Measurements from ENCODE around the gene CCL1. TPM values are rescaled to one million over a fixed set of nuclear protein-coding genes. Genes with fewer than 3 reads are reported as not detected.

Gene CCL1
- total and polyA plus RNA-seq, 2 of the 4 experiments (the other 2 are of a cell fraction) = not detected

DNA sequence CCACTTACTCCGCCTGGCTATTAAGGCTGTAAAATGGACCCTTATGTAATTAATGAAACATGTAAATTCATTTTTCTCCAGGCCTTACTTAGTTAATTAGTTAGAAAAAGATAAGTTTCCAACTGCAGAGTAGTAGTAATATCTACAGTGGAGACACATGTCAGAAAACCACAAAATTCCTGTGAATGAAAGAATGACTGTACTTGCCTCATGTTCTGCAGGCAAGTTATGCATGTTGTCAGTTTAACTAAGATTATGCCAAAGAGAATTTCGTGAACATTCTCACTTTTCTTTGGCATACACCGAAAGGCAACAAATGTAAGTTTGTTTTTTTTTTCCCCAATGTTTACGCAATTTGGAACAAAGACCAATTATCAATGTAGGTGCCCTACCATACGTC lies 16.8 kb upstream of the CCL1 start:
- WGBS, 2 experiments (ENCODE audit: extremely low coverage in 2 of 2, insufficient read length in 1 of 2) = no CpG with 5 or more reads among the region's 5 CpGs
- Histone ChIP-seq H2BK120ac (ENCODE audit: low read depth, low read length) (no peak overlapping the region), H2AK5ac (ENCODE audit: low read depth, low read length) (no peak overlapping the region), H3K9me1 (ENCODE audit: insufficient read depth, low read length) (no peaks in the 10 kb centered on the region), H3K4me1 (ENCODE audit: control insufficient read depth, insufficient read depth, low read length) (no peaks in the 10 kb centered on the region), H3K79me1 (ENCODE audit: low read depth in 1 of 2, low read length in 2 of 2) (no peaks in the 10 kb centered on the region), H4K91ac (ENCODE audit: insufficient read depth, low read depth, low read length) (no peak overlapping the region), H2BK20ac (ENCODE audit: low read depth, low read length) (no peak overlapping the region), H2AFZ (replicated peaks; ENCODE audit: low read length, poor library complexity) (no peak overlapping the region), H3K27ac (ENCODE audit: insufficient read depth, low read length) (no peak overlapping the region), H3K36me3 (ENCODE audit: control insufficient read depth, insufficient read depth, low read length) (no peaks in the 10 kb centered on the region), H2AK9ac (replicated peaks; ENCODE audit: low read depth, low read length, poor library complexity) (no peak overlapping the region), H3K23ac (ENCODE audit: low read depth, low read length) (no peak overlapping the region), H4K20me1 (ENCODE audit: insufficient read depth, low read length) (no peaks in the 10 kb centered on the region), H4K5ac (ENCODE audit: low read depth, low read length) (no peak overlapping the region), H3K4me3 (ENCODE audit: insufficient read depth, low read depth, low read length) (no peak overlapping the region), H3K9ac (ENCODE audit: low read depth, low read length) (no peak overlapping the region), H3K56ac (ENCODE audit: extremely low read depth, insufficient read depth, low read length) (no peak overlapping the region), H3K9me3 (ENCODE audit: control insufficient read depth, insufficient read depth, low read length) (no peaks in the 10 kb centered on the region), H3K4me2 (ENCODE audit: low read depth, low read length) (no peak overlapping the region), H2BK5ac (ENCODE audit: low read depth, low read length, poor library complexity, severe bottlenecking) (no peak overlapping the region), H3K14ac (replicated peaks; ENCODE audit: low read depth, low read length) (no peak overlapping the region), H2BK15ac (ENCODE audit: low read depth, low read length) (no peak overlapping the region), H3K18ac (ENCODE audit: low read depth, low read length) (no peak overlapping the region), H4K8ac (ENCODE audit: low read depth in 2 of 2, low read length in 2 of 2) (no peak overlapping the region), H3K4ac (ENCODE audit: low read depth, low read length) (no peak overlapping the region), H3K27me3 (ENCODE audit: control insufficient read depth, insufficient read depth, low read length) (peaks cover 3% of the 10 kb centered on the region)
- dilution Hi-C loops (cut with HindIII; ENCODE audit: low sequenced_read_pairs, unreplicated experiment) (no loop called here), intact Hi-C loops (cut with micrococcal nuclease) (no loop called here), in situ Hi-C loops (cut with MboI; ENCODE audit: low sequenced_read_pairs) (no loop called here)
- BruUV-seq (replicated peaks) = no TSS peak
- no peak for ATAC-seq (ENCODE audit: low read depth)
- CTCF ChIA-PET = no interaction called here
- POLR2A ChIA-PET (ENCODE audit: unreplicated experiment) = no interaction called here
- no peak for DNase-seq
- TF ChIP-seq RAD21 (IDR thresholded peaks at IDR 0.05; ENCODE audit: low read length) (no peak), NFE2L2 (IDR thresholded peaks at IDR 0.05; ENCODE audit: low read depth, low read length) (no peak)

Measured in IMR-90 (cell line).